DOHH2 (cell line): Measurements from ENCODE around the gene HAND2.

Source experiments
- H3F3A ChIP-seq: fragments of 200-600 bp; sonication (generic), shearing (Covaris generic); 2 replicates; pipeline ENCODE4 v1.6.0; 2016; ENCODE audit warnings: antibody characterized with exemption, mild to moderate bottlenecking; ENCODE audit not compliant: control insufficient read depth, insufficient read depth
- H3K27ac ChIP-seq: fragments of 200-600 bp; sonication (generic); 2 replicates; pipeline ENCODE4 v1.5.1; 2014; ENCODE audit warnings: low read depth, mild to moderate bottlenecking, low read length, moderate library complexity
- H3K27me3 ChIP-seq: fragments of 200-600 bp; sonication (generic); 2 replicates; pipeline ENCODE4 v1.6.1; 2014; ENCODE audit warnings: mild to moderate bottlenecking, low read length, mixed read lengths; ENCODE audit not compliant: control insufficient read depth
- H3K36me3 ChIP-seq: fragments of 200-600 bp; sonication (generic); 2 replicates; pipeline ENCODE4 v1.6.1; 2014; ENCODE audit warnings: mild to moderate bottlenecking, low read length, moderate library complexity, mixed read lengths; ENCODE audit not compliant: control insufficient read depth
- H3K4me1 ChIP-seq: fragments of 200-600 bp; sonication (generic); 2 replicates; pipeline ENCODE4 v1.6.1; 2014; ENCODE audit warnings: mild to moderate bottlenecking, low read length, mixed read lengths; ENCODE audit not compliant: control insufficient read depth
- H3K4me2 ChIP-seq: fragments of 200-600 bp; sonication (generic); 2 replicates; pipeline ENCODE4 v1.6.0; 2014; ENCODE audit warnings: mild to moderate bottlenecking, low read length, moderate library complexity
- H3K4me3 ChIP-seq: fragments of 200-600 bp; sonication (generic); 2 replicates; pipeline ENCODE4 v1.5.1; 2014; ENCODE audit warnings: mild to moderate bottlenecking, low read length, mixed read lengths
- H3K79me2 ChIP-seq: fragments of 200-600 bp; sonication (generic); 2 replicates; pipeline ENCODE4 v1.6.1; 2014; ENCODE audit warnings: mild to moderate bottlenecking, low read length, mixed read lengths; ENCODE audit not compliant: control insufficient read depth
- H3K9me2 ChIP-seq: fragments of 200-600 bp; sonication (generic); replicated peaks from 2 replicates; pipeline ENCODE4 v1.6.1; 2014; ENCODE audit warnings: mild to moderate bottlenecking, low read length, mixed read lengths; ENCODE audit not compliant: control insufficient read depth
- H3K9me3 ChIP-seq: fragments of 200-600 bp; sonication (generic); 2 replicates; pipeline ENCODE4 v1.6.1; 2014; ENCODE audit warnings: antibody characterized with exemption, low read length, mixed read lengths; ENCODE audit not compliant: control insufficient read depth, insufficient read depth
- H4K20me1 ChIP-seq: fragments of 200-600 bp; sonication (generic); 2 replicates; pipeline ENCODE4 v1.6.0; 2014; ENCODE audit warnings: low read depth, mild to moderate bottlenecking, antibody characterized with exemption, low read length, moderate library complexity; ENCODE audit not compliant: control insufficient read depth, insufficient read depth
- EZH2phosphoT487 ChIP-seq: fragments of 200-600 bp; sonication (generic); IDR thresholded peaks from 2 replicates; pipeline ENCODE4 v1.6.1; 2017; ENCODE audit warnings: borderline replicate concordance, mild to moderate bottlenecking, antibody characterized with exemption, low read length, moderate library complexity, mixed read lengths
- TF ChIP-seq, protein P1 (sequence below): fragments of 200-600 bp; sonication (generic); IDR thresholded peaks from one replicate; pipeline ENCODE4 v1.5.1; 2014; ENCODE audit warnings: antibody characterized with exemption, mild to moderate bottlenecking, low read depth, low read length; ENCODE audit not compliant: poor library complexity, severe bottlenecking

HAND2 gene

DNA sequence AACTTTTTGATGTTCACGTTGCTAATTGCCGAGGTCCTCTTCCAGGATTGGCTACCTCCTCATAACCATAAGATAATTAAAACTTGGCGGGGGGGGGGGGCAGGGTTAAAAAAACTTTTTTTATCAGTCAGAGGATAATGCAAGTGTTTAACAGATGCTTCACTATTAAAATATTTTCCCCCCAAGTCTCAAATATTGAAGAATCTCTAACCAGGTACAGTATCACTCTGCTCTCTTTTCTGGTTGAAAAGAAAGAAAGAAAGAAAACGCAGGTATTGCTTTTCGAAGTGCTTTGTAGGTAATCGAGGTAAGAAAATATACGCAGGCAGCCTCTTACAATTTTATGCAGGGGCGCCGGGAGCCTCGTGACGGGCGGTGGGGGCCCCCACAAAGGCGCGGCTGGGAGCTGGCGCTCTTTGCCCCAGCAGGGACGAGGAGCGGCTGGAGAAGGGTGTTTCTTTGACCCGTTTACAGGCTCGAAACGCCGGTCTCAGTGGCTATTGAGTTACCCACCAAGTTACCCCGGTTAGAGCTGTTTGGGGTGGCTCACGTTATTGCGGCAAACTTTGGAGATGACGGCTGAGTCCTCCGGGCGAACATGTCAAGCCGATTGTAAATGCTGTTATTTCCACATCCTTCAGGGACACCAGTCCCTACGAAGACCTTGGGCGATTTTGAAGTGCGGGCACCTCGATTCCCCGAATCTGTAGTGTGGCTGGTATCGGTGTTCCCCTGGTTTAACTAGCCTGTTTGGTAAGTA lies 477 bp upstream of the HAND2 start:
- Histone ChIP-seq H3K79me2 (no peaks in the 10 kb centered on the region), H3K4me3 (no peak overlapping the region)
- TF ChIP-seq, protein P1, sequence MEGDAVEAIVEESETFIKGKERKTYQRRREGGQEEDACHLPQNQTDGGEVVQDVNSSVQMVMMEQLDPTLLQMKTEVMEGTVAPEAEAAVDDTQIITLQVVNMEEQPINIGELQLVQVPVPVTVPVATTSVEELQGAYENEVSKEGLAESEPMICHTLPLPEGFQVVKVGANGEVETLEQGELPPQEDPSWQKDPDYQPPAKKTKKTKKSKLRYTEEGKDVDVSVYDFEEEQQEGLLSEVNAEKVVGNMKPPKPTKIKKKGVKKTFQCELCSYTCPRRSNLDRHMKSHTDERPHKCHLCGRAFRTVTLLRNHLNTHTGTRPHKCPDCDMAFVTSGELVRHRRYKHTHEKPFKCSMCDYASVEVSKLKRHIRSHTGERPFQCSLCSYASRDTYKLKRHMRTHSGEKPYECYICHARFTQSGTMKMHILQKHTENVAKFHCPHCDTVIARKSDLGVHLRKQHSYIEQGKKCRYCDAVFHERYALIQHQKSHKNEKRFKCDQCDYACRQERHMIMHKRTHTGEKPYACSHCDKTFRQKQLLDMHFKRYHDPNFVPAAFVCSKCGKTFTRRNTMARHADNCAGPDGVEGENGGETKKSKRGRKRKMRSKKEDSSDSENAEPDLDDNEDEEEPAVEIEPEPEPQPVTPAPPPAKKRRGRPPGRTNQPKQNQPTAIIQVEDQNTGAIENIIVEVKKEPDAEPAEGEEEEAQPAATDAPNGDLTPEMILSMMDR: no peak

DNA sequence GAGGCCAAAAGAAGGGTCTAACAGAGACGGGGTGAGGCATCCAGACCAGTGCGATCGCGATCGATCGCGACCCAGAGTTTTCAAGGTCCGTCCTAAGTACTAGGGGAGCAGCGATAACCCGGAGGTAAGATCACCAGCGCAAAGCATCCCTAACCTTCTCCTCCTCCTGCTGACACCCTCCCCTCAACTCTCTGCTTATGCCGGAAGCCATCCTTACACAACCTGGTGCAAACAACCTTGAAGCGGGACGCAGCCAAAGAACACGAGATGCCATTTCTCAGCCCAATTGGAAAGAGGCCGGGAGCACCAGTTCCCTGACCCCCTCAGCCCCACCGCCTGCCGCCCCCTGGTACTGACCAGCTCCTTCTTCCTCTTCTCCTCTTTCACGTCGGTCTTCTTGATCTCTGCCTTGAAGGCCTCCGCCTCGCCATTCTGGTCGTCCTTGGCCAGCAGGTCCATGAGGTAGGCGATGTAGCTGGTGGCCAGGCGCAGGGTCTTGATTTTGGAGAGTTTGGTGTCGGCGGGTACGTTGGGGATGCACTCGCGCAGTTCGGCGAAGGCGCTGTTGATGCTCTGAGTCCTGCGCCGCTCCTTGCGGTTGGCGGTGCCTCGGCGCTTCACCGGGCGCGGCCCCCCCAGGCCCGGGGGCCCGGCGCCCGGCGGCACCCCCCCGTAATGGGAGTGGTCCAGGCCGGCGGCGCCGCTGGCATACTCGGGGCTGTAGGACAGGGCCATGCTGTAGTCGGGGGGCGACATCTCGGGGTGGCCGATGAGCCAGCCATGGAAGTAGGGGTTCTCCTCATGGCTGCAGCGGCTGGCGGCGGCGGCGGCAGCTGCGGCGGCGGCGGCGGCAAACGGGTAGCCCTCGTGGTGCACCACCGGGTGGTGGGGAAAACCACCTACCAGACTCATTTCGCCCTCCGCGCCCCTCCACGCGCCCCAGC lies 1.4 kb downstream of the HAND2 start:
- Histone ChIP-seq H3K36me3 (no peaks in the 10 kb centered on the region), H3K4me1 (no peaks in the 10 kb centered on the region), H3K9me3 (no peaks in the 10 kb centered on the region; the same call in 1 of the 2 replicates), H3K4me2 (no peak overlapping the region), H3K27ac (no peak overlapping the region), H3F3A (no peaks in the 10 kb centered on the region), H3K4me3 (no peak overlapping the region), H3K27me3 (no peaks in the 10 kb centered on the region), H3K79me2 (no peaks in the 10 kb centered on the region), H3K9me2 (no peaks in the 10 kb centered on the region), H4K20me1 (no peaks in the 10 kb centered on the region)
- no peak for TF ChIP-seq EZH2phosphoT487
- TF ChIP-seq, protein P1: no peak

More for the DNA sequence above, 477 bp upstream of the HAND2 start:
- Histone ChIP-seq H3K36me3 (no peaks in the 10 kb centered on the region), H3K4me1 (0 out of 2 replicates have a peak, but pooled peaks cover 3% of the 10 kb centered on the region), H3K4me2 (no peak overlapping the region), H4K20me1 (no peaks in the 10 kb centered on the region), H3K27me3 (peaks cover 9% of the 10 kb centered on the region), H3K9me2 (no peaks in the 10 kb centered on the region), H3F3A (no peaks in the 10 kb centered on the region), H3K27ac (no peak overlapping the region), H3K9me3 (no peaks in the 10 kb centered on the region; the same call in 1 of the 2 replicates)

DNA sequence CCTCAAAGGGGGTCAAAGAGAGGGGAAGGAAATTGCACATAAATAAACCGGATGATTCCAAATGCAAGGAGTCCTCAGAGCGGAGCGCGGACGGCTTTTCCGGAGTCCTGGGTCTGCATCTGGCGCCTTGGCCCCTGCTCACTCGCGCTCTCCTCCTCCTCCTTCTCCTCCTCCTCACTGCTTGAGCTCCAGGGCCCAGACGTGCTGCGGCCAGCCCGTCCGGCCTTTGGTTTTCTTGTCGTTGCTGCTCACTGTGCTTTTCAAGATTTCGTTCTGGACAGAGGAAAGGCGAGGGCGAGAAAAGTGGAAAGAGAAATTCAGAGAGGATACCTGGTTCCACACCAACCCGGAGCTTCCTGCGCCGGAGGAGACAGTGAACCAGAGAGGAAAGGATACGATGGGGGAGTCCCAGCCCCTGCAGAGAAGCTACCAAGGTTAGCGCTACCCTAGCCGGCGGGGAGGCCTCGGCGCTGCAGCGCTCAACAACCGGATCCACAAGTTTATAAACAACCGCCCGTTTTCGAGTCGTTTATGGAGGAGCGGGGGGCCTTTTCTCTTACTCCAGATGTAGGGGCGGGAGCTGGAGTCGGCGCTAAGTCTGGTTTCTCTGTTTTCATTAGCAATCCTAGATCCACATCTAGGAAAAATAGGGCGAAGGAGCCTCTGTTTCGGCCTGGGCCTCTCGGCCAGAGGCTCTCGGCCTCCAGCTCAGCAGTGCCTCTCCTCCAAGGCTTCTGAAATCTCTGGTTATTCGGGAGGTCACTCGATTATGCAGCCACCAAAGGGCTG lies 2.7 kb downstream of the HAND2 start:
- Histone ChIP-seq H3K36me3 (no peaks in the 10 kb centered on the region), H3K79me2 (no peaks in the 10 kb centered on the region)

More for the DNA sequence above, 2.7 kb downstream of the HAND2 start:
- no peak overlapping the region for H3K27ac ChIP-seq
- H4K20me1 ChIP-seq: no peaks in the 10 kb centered on the region
- H3K4me3 ChIP-seq: no peak overlapping the region
- H3K4me2 ChIP-seq: no peak overlapping the region
- H3K27me3 ChIP-seq: no peaks in the 10 kb centered on the region
- no peaks in the 10 kb centered on the region for H3F3A ChIP-seq
- TF ChIP-seq, protein P1: no peak
- TF ChIP-seq EZH2phosphoT487: no peak
- H3K9me3 ChIP-seq: no peaks in the 10 kb centered on the region; the same call in 1 of the 2 replicates
- no peaks in the 10 kb centered on the region for H3K4me1 ChIP-seq
- no peaks in the 10 kb centered on the region for H3K9me2 ChIP-seq
